Suprapubic skin (tissue), 3 donors: ENCODE results near the gene TRHDE.

Experiments used
- CTCF ChIP-seq, 2 donors: fragments of 200-600 bp in 1 of 2; fragments of 450-650 bp in 1 of 2; sonication (generic) in 1 of 2; IDR thresholded peaks; one replicate each; pipeline ENCODE4 v1.5.1; 2016 to 2019; ENCODE audit warnings: antibody characterized with exemption in 2 of 2, mild to moderate bottlenecking in 1 of 2, moderate library complexity in 1 of 2
- EP300 ChIP-seq: sonication (generic); formaldehyde crosslinking; IDR thresholded peaks from one replicate; pipeline ENCODE4 v1.6.1; 2017; ENCODE audit warnings: antibody characterized with exemption
- POLR2A ChIP-seq, 2 donors: fragments of 450-650 bp; IDR thresholded peaks; one replicate each; pipeline ENCODE4 v1.6.1; 2017; ENCODE audit warnings: antibody characterized with exemption in 2 of 2, mild to moderate bottlenecking in 2 of 2, moderate library complexity in 2 of 2

GRCh38 chr12:72275526-72275925 is 3.4 kb downstream of the TRHDE start:
- TF ChIP-seq CTCF (IDR thresholded peaks at IDR 0.05): no peak
- TF ChIP-seq POLR2A (IDR thresholded peaks at IDR 0.05): no peak
- TF ChIP-seq EP300: no peak
